Measurements from ENCODE around the gene ZNF786.

Gene ZNF786

GRCh38 chr7:149053885-149054284 is 36.6 kb downstream of the ZNF786 start:
- Histone ChIP-seq H3K36me3 (no peaks in the 10 kb centered on the region), H3K9me3 (ENCODE audit: severe bottlenecking) (no peaks in the 10 kb centered on the region), H3K27me3 (ENCODE audit: insufficient read depth, low read depth, severe bottlenecking) (no peaks in the 10 kb centered on the region), H3K4me3 (ENCODE audit: low read depth, low read length) (no peak overlapping the region), H3K27ac (no peak overlapping the region)
- TF ChIP-seq, protein P1, sequence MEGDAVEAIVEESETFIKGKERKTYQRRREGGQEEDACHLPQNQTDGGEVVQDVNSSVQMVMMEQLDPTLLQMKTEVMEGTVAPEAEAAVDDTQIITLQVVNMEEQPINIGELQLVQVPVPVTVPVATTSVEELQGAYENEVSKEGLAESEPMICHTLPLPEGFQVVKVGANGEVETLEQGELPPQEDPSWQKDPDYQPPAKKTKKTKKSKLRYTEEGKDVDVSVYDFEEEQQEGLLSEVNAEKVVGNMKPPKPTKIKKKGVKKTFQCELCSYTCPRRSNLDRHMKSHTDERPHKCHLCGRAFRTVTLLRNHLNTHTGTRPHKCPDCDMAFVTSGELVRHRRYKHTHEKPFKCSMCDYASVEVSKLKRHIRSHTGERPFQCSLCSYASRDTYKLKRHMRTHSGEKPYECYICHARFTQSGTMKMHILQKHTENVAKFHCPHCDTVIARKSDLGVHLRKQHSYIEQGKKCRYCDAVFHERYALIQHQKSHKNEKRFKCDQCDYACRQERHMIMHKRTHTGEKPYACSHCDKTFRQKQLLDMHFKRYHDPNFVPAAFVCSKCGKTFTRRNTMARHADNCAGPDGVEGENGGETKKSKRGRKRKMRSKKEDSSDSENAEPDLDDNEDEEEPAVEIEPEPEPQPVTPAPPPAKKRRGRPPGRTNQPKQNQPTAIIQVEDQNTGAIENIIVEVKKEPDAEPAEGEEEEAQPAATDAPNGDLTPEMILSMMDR (IDR thresholded peaks at IDR 0.05; ENCODE audit: low read depth, low read length), result no peak
- no peak for DNase-seq

- Histone ChIP-seq H3K4me3 (ENCODE audit: low read depth, low read length) (no peak overlapping the region), H3K27ac (no peak overlapping the region), H3K27me3 (ENCODE audit: insufficient read depth, low read depth, severe bottlenecking) (no peaks in the 10 kb centered on the region), H3K9me3 (ENCODE audit: severe bottlenecking) (no peaks in the 10 kb centered on the region), H3K36me3 (no peaks in the 10 kb centered on the region)
- TF ChIP-seq, protein P1 (IDR thresholded peaks at IDR 0.05; ENCODE audit: low read depth, low read length), result no peak
- no peak for DNase-seq
These were observed 37.1 kb downstream of the ZNF786 start for GRCh38 chr7:149053384-149053783.

GRCh38 chr7:149050941-149051340 is 39.6 kb downstream of the ZNF786 start:
- Histone ChIP-seq H3K36me3 (no peaks in the 10 kb centered on the region), H3K9me3 (ENCODE audit: severe bottlenecking) (no peaks in the 10 kb centered on the region), H3K27me3 (ENCODE audit: insufficient read depth, low read depth, severe bottlenecking) (no peaks in the 10 kb centered on the region), H3K4me3 (ENCODE audit: low read depth, low read length) (no peak overlapping the region), H3K27ac (no peak overlapping the region)
- DNase-seq, result no peak
- TF ChIP-seq, protein P1 (IDR thresholded peaks at IDR 0.05; ENCODE audit: low read depth, low read length), result no peak

DNA sequence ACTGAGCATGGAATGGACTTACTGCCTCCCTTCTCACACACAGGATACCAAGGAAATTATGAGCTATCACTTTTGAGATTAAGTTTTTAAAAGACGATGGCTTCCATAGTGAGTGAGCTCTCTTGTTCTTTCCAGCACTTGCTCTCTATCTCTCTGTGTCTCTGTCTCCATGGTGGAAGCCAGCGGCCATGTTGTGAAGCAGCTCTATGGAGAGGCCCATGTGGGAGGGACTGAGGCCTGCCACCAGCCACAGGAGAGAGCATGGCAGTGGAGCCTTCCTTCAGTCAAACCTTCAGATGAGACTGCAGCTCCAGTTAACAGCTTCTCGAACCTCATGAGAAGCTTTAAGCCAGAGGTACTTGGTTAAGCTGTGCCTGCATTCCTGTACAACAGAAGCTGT is 41.7 kb downstream of the ZNF786 start:
- Histone ChIP-seq H3K27me3 (ENCODE audit: insufficient read depth, low read depth, severe bottlenecking) (no peaks in the 10 kb centered on the region), H3K27ac (no peak overlapping the region), H3K4me3 (ENCODE audit: low read depth, low read length) (no peak overlapping the region), H3K36me3 (no peaks in the 10 kb centered on the region), H3K9me3 (ENCODE audit: severe bottlenecking) (no peaks in the 10 kb centered on the region)
- TF ChIP-seq, protein P1 (IDR thresholded peaks at IDR 0.05; ENCODE audit: low read depth, low read length), result no peak
- no peak for DNase-seq

DNA sequence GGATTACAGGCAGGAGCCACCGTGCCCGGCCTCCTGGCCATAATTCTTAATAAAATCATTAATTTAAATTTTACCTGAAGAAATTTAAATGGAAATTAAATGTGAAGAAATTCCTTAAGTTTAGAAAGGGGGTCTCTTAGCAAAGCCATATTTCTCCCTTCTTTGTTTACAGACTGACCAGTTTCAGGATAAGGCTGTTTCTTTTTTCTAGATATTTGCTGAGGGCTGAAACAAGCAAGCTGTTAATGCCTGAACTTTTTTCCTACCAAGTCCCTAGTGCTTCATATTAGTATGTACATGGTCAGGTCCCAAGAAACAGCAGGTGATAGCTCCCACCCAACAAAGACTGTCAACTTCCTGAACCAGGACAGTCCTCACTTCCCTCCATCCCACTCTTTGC is 44.1 kb downstream of the ZNF786 start:
- H3K9me3 ChIP-seq (ENCODE audit: severe bottlenecking), result no peaks in the 10 kb centered on the region
- H3K36me3 ChIP-seq, result no peaks in the 10 kb centered on the region
- TF ChIP-seq, protein P1 (IDR thresholded peaks at IDR 0.05; ENCODE audit: low read depth, low read length), result no peak
- no peak overlapping the region for H3K27ac ChIP-seq
- no peak for DNase-seq
- H3K27me3 ChIP-seq (ENCODE audit: insufficient read depth, low read depth, severe bottlenecking), result no peaks in the 10 kb centered on the region
- H3K4me3 ChIP-seq (ENCODE audit: low read depth, low read length), result no peak overlapping the region

GRCh38 chr7:149043936-149044335 is 46.6 kb downstream of the ZNF786 start:
- Histone ChIP-seq H3K27ac (no peak overlapping the region), H3K36me3 (no peaks in the 10 kb centered on the region), H3K4me3 (ENCODE audit: low read depth, low read length) (no peak overlapping the region), H3K27me3 (ENCODE audit: insufficient read depth, low read depth, severe bottlenecking) (no peaks in the 10 kb centered on the region), H3K9me3 (ENCODE audit: severe bottlenecking) (no peaks in the 10 kb centered on the region)
- no peak for DNase-seq
- TF ChIP-seq, protein P1 (IDR thresholded peaks at IDR 0.05; ENCODE audit: low read depth, low read length), result no peak

Data from WERI-Rb-1 (cell line).